Measurements from ENCODE around the gene ZFAND5. TPM values are rescaled to one million over a fixed set of nuclear protein-coding genes. Genes with fewer than 3 reads are reported as not detected.

Gene ZFAND5
- 166 and 235 TPM in 2 replicates for polyA plus RNA-seq

GRCh38 chr9:72364679-72365524 lies at the start of gene ZFAND5:
Gene ZFAND5, minus strand, starts transcription at chr9:72365208. Its CDS starts 4,430 bp downstream, at chr9:72360778.

Other genes with a start within 250 kb of the ZFAND5 start
- 0.66 and 42.8 TPM in 2 replicates for gene GDA, start 215.8 kb downstream of the ZFAND5 start, polyA plus RNA-seq
- 0.87 TPM in 1 of 2 replicates, not detected in the other for gene TMC1, start 156.4 kb upstream of the ZFAND5 start, polyA plus RNA-seq

All from Purkinje cell (primary cell).